GM12874 (cell line): ENCODE measurements around the gene LAPTM5.

Source experiments
- TF ChIP-seq, protein P1 (sequence below): IDR thresholded peaks from 2 replicates; pipeline ENCODE4 v1.5.1; 2011; ENCODE audit warnings: low read depth, mild to moderate bottlenecking, control low read depth, low read length, moderate library complexity; ENCODE audit not compliant: insufficient read depth

LAPTM5 gene

GRCh38 chr1:30708361-30708728, 49.2 kb downstream of the LAPTM5 start:
- TF ChIP-seq, protein P1, sequence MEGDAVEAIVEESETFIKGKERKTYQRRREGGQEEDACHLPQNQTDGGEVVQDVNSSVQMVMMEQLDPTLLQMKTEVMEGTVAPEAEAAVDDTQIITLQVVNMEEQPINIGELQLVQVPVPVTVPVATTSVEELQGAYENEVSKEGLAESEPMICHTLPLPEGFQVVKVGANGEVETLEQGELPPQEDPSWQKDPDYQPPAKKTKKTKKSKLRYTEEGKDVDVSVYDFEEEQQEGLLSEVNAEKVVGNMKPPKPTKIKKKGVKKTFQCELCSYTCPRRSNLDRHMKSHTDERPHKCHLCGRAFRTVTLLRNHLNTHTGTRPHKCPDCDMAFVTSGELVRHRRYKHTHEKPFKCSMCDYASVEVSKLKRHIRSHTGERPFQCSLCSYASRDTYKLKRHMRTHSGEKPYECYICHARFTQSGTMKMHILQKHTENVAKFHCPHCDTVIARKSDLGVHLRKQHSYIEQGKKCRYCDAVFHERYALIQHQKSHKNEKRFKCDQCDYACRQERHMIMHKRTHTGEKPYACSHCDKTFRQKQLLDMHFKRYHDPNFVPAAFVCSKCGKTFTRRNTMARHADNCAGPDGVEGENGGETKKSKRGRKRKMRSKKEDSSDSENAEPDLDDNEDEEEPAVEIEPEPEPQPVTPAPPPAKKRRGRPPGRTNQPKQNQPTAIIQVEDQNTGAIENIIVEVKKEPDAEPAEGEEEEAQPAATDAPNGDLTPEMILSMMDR: no peak

DNA sequence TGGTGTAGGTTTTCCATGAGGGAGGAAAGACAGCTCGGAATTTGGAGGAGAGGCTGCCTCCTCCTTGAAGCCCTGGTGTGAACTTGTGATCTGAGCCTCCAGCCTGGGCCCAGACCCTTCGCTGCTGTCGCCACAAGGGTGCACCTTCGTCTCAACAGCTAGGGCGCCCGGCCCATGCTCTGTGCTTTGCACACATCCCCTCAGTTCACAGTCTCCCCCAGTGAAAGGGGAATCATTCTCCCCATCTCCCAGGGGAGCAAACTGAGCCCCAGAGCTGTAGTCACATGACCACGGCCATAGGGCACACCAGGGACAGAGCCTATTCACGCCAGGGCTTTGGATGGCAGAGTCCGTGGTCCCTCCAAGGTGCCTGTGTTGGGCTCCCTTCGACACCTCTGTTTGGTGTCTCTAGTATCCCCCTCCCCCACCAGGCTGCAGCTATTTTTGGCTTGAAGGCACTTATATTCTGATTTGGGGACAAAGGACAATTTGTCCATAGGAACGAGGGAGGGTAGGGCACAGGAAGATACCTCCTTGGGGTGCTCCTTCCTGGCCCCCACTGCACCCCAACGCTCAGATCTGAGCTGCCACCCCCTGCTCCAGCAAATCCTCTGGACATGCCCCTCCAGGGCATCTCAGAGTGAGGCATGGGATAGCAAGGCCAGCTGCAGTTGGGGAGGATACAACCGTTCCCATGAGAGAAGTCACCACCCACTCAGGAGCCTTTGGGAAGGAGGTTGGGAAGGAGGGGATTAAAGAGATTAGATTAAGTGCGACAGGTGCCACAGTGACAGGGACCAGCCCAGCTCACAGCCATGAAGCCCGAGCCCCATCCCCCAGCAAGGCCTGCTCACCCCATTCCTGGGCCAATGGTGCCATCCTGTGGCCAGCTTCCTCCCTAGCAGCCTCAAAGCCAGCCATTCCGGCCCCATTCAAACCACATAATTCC, 49.9 kb downstream of the LAPTM5 start:
- TF ChIP-seq, protein P1: peak; percentile 76

- TF ChIP-seq, protein P1: no peak
Measured at GRCh38 chr1:30706528-30706927, 51.0 kb downstream of the LAPTM5 start.

DNA sequence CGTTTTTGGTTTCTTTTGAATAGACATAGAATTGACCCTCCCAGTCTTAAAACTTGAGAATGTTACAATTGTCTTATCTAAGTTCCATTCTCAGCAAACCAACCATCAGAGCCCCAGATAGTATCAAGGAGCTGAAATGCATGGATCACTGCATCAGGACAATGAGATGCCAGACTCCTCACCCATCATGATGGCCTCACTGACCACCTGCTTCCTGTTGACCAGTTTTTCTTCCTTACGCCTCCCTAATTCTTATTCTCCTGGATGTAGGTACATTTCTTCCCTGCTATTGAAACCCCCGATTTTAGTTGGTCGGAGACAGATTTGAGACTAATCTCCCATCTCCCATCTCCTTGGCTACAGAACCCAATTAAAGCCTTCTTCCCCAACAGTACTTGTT, 51.9 kb downstream of the LAPTM5 start:
- TF ChIP-seq, protein P1: no peak

- TF ChIP-seq, protein P1: no peak
Measured at GRCh38 chr1:30704765-30705509, 52.6 kb downstream of the LAPTM5 start.

- TF ChIP-seq, protein P1: no peak
Measured at GRCh38 chr1:30704271-30704670, 53.3 kb downstream of the LAPTM5 start.

- TF ChIP-seq, protein P1: no peak
Measured at GRCh38 chr1:30702823-30703222, 54.8 kb downstream of the LAPTM5 start.
